ENCODE data around the gene IL22.

IL22 gene

GRCh38 chr12:68253504-68253903 is at the start of gene IL22:
TSS of gene IL22 (minus strand) at chr12:68253604. CDS start at chr12:68253448, 156 bp downstream.
- DNase-seq (ENCODE audit: low read depth in 1 of 2, low spot score in 1 of 2) = no peak
- in situ Hi-C loops (cut with HindIII; ENCODE audit: low pct_unique_long_range_greater_than_20kb, low sequenced_read_pairs) = no loop called here
- TF ChIP-seq JUND (IDR thresholded peaks at IDR 0.05; ENCODE audit: low read depth) = no peak

- in situ Hi-C loops (cut with HindIII; ENCODE audit: low pct_unique_long_range_greater_than_20kb, low sequenced_read_pairs) = no loop called here
- no peak for TF ChIP-seq JUND (IDR thresholded peaks at IDR 0.05; ENCODE audit: low read depth)
- DNase-seq (ENCODE audit: low read depth in 1 of 2, low spot score in 1 of 2) = no peak
These were observed 44.5 kb upstream of the IL22 start for GRCh38 chr12:68297929-68298328.

DNA sequence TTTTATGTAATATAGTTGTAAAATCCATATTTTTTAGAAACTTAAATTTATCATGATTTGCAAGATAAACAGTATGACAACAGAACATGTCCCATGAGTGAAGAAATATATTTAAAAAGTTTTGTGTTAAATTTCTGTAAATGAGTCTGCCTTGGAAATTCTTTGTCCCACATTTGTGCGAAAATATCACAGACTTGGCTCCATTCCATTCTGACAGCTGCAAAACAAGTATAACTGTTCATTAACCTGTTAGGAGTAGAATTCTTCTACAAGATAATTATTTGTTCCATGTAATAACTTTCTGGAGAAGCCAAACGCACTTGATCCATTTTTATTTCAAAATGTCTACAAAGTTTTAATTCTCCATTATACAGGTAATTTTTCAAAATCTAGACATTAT is 40.8 kb upstream of the IL22 start:
- in situ Hi-C loops (cut with HindIII; ENCODE audit: low pct_unique_long_range_greater_than_20kb, low sequenced_read_pairs) = no loop called here
- no peak for TF ChIP-seq JUND (IDR thresholded peaks at IDR 0.05; ENCODE audit: low read depth)
- DNase-seq (ENCODE audit: low read depth in 1 of 2, low spot score in 1 of 2) = no peak

- DNase-seq (ENCODE audit: low read depth in 1 of 2, low spot score in 1 of 2) = no peak
- in situ Hi-C loops (cut with HindIII; ENCODE audit: low pct_unique_long_range_greater_than_20kb, low sequenced_read_pairs) = no loop called here
- no peak for TF ChIP-seq JUND (IDR thresholded peaks at IDR 0.05; ENCODE audit: low read depth)
These were observed 39.9 kb upstream of the IL22 start for GRCh38 chr12:68293347-68293746.

DNA sequence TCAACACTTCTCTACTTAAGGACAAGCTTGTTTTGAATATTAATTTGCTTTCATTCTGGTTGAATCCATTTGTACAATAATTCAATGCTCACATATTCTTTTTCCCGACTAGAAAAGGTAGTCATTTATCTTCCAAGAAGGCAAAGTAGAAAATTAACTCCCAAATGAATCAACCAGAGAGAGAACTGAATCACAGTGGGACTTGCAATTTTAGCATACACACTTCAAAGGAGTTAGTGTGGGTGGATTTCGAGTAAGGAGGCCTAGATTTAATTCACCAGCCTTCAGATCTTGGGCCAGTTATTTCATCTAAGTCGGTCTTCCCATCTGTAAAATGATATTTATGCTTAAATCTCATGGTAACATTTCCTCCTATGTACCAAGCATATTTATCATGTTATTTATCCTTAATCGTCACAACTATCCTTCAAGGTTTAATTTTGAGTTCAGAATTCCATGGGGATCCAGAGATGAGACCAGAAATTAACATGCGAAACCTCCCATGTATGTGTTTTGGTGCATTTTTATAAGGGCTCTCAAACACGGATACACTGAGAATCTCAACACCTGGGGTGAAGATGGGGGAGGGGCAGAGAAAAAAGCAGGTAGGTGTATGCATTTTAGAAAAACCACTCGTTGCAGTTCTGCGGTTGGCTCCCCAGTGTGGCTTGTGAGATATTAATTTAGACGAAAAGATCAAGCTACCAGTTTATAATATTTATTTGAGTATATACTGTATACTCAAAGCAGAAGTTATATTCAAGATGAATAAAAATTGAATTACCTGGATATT is 38.9 kb upstream of the IL22 start:
- TF ChIP-seq JUND (IDR thresholded peaks at IDR 0.05; ENCODE audit: low read depth) = no peak
- DNase-seq (ENCODE audit: low read depth in 1 of 2, low spot score in 1 of 2) = no peak
- in situ Hi-C loops (cut with HindIII; ENCODE audit: low pct_unique_long_range_greater_than_20kb, low sequenced_read_pairs) = no loop called here

- in situ Hi-C loops (cut with HindIII; ENCODE audit: low pct_unique_long_range_greater_than_20kb, low sequenced_read_pairs) = no loop called here
- no peak for DNase-seq (ENCODE audit: low read depth in 1 of 2, low spot score in 1 of 2)
These were observed 38.1 kb upstream of the IL22 start for GRCh38 chr12:68291396-68292036.

DNA sequence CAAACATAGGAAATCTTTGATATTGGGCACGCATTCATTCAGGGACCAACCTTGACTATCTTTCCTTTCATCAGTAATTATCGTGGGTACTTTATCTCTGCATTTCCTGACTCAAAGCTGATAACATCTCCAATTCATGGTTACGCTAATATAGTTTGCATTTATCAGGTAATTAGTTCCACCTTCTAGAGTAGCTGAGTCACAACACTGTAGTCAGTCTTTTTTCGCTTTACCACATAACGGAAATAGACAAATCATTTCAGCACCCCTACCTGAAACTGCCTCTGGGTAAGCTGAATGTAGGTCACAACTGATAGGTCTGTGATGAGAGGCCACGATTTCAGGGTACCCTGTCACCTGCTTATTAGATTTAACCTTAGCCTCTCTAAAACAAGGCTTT is 36.7 kb upstream of the IL22 start:
- no peak for TF ChIP-seq JUND (IDR thresholded peaks at IDR 0.05; ENCODE audit: low read depth)
- in situ Hi-C loops (cut with HindIII; ENCODE audit: low pct_unique_long_range_greater_than_20kb, low sequenced_read_pairs) = no loop called here
- no peak for DNase-seq (ENCODE audit: low read depth in 1 of 2, low spot score in 1 of 2)

More at GRCh38 chr12:68291396-68292036, 38.1 kb upstream of the IL22 start:
- no peak for TF ChIP-seq JUND (IDR thresholded peaks at IDR 0.05; ENCODE audit: low read depth)

- in situ Hi-C loops (cut with HindIII; ENCODE audit: low pct_unique_long_range_greater_than_20kb, low sequenced_read_pairs) = no loop called here
- no peak for TF ChIP-seq JUND (IDR thresholded peaks at IDR 0.05; ENCODE audit: low read depth)
- no peak for DNase-seq (ENCODE audit: low read depth in 1 of 2, low spot score in 1 of 2)
These were observed 33.7 kb upstream of the IL22 start for GRCh38 chr12:68287106-68287505.

DNA sequence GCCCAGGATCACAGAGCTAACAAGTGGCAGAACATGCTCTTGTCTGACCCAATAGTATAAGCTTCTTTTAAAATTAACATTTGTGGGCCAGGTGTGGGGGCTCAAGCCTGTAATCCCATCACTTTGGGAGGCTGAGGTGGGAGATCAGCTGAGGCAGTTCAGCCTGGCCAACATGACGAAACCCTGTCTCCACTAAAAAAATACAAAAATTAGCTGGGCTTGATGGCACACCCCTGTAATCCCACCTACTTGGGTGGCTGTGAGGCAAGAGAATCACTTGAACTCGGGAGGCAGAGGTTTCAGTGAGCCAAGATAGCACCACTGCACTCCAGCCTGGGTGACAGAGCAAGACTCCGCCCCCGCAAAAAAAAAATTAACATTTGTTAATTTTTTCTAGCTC is 33.0 kb upstream of the IL22 start:
- TF ChIP-seq JUND (IDR thresholded peaks at IDR 0.05; ENCODE audit: low read depth) = no peak
- DNase-seq (ENCODE audit: low read depth in 1 of 2, low spot score in 1 of 2) = no peak
- in situ Hi-C loops (cut with HindIII; ENCODE audit: low pct_unique_long_range_greater_than_20kb, low sequenced_read_pairs) = no loop called here

- no peak for TF ChIP-seq JUND (IDR thresholded peaks at IDR 0.05; ENCODE audit: low read depth)
- in situ Hi-C loops (cut with HindIII; ENCODE audit: low pct_unique_long_range_greater_than_20kb, low sequenced_read_pairs) = no loop called here
- no peak for DNase-seq (ENCODE audit: low read depth in 1 of 2, low spot score in 1 of 2)
These were observed 32.1 kb upstream of the IL22 start for GRCh38 chr12:68285541-68285940.

- no peak for TF ChIP-seq JUND (IDR thresholded peaks at IDR 0.05; ENCODE audit: low read depth)
- in situ Hi-C loops (cut with HindIII; ENCODE audit: low pct_unique_long_range_greater_than_20kb, low sequenced_read_pairs) = no loop called here
These were observed 28.1 kb upstream of the IL22 start for GRCh38 chr12:68281322-68282077.

DNA sequence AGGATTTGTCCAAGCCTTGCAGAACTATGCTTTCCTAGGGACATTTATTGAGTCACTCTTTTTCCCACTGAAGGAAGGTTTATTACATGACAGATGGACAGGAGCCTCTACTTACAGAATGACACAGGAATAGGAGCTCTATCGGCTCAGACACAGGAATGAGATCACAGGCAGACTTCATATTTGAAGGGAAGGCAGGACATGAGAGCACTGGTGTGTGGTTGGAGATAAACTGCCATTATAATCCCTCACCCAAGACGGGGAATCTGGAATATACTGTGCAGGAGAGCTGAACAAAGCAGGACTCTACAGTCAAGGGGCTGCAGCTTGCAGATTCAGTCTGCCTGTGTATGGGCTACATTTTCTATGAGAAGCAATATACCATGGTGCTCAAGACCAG is 26.8 kb upstream of the IL22 start:
- DNase-seq (ENCODE audit: low read depth in 1 of 2, low spot score in 1 of 2) = no peak
- TF ChIP-seq JUND (IDR thresholded peaks at IDR 0.05; ENCODE audit: low read depth) = no peak
- in situ Hi-C loops (cut with HindIII; ENCODE audit: low pct_unique_long_range_greater_than_20kb, low sequenced_read_pairs) = no loop called here

More at GRCh38 chr12:68281322-68282077, 28.1 kb upstream of the IL22 start:
- DNase-seq (ENCODE audit: low read depth in 1 of 2, low spot score in 1 of 2) = no peak
